ENCODE measurements around the gene DGKG. TPM values are rescaled to one million over a fixed set of nuclear protein-coding genes. Genes with fewer than 3 reads are reported as not detected.

Gene DGKG
- total and polyA plus RNA-seq, 12 donors, result 7.2 to 75.7 (median 41.4) TPM

DNA sequence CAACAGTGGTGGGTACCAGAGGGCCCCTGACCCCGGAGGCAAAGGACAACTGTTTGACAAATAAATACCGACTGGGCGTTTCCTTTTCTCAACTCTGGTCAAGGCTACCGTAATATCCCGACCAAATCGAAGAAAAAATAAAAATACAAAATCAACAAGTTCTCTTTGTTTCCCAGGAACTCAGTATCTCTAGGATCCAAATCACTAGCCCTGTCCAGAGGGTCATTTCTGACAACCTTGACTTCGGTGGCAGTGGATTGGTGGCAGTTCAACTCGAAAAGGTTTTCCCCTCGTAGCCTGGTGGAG is 456 bp upstream of the DGKG start:
- Histone ChIP-seq H3K9me3 (no peaks in the 10 kb centered on the region), H3K36me3 (no peaks in the 10 kb centered on the region), H3K27ac (peak overlapping the region in 5 of 10 donors; percentile 80 to 91 (median 85)), H3K4me1 (peaks cover 0 to 57% (median 27%) of the 10 kb centered on the region in 9 donors), H3K27me3 (peaks cover 0 to 43% (median 29%) of the 10 kb centered on the region in 7 donors), H3K4me3 (peak overlapping the region in 9 of 10 donors; percentile 59 to 77 (median 67))
- 35 to 40% methylated on average over 9 of the region's 9 CpGs for WGBS, 2 donors
- TF ChIP-seq, protein P1, sequence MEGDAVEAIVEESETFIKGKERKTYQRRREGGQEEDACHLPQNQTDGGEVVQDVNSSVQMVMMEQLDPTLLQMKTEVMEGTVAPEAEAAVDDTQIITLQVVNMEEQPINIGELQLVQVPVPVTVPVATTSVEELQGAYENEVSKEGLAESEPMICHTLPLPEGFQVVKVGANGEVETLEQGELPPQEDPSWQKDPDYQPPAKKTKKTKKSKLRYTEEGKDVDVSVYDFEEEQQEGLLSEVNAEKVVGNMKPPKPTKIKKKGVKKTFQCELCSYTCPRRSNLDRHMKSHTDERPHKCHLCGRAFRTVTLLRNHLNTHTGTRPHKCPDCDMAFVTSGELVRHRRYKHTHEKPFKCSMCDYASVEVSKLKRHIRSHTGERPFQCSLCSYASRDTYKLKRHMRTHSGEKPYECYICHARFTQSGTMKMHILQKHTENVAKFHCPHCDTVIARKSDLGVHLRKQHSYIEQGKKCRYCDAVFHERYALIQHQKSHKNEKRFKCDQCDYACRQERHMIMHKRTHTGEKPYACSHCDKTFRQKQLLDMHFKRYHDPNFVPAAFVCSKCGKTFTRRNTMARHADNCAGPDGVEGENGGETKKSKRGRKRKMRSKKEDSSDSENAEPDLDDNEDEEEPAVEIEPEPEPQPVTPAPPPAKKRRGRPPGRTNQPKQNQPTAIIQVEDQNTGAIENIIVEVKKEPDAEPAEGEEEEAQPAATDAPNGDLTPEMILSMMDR (IDR thresholded peaks at IDR 0.05), result no peak
- DNase-seq (no peak), ATAC-seq (no peak)
- intact Hi-C loops (cut with DNase I), result loop anchor here in 2 of 10 donors (5.0 to 10.0 kb wide), 3 partner anchors 50 to 72 kb away; no protein-coding TSS in a partner anchor

DNA sequence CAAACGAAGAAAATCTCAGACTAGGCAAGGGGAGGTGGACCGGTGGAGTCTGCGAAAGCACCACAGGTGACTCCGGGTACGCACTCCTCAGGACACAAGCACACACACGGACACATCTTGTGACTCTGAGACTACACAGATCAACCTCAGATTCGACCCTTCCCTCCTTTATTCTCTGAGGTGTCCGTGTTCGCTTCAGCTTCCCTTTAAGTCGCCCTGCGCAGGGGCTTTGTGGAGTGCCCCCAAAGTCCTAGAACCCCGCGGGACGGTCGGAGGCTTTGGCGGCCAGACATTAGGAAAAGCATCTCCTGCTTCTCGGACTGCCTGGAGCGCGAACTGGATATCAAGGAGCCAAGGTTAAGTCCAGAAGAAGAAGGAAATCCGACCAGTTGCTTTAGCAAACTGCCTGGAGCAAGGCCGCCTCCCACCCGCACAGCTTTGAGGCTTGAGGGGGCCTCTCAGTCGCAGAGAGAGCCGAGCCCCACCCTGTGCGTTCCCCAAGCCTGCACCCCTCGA is 730 bp downstream of the DGKG start:
- 0 to 1% methylated on average over 26 of the region's 26 CpGs for WGBS, 2 donors
- no peaks in the 10 kb centered on the region for H3K9me3 ChIP-seq
- intact Hi-C loops (cut with DNase I), result loop anchor here in 2 of 10 donors (5.0 to 10.0 kb wide), 3 partner anchors 49 to 73 kb away; no protein-coding TSS in a partner anchor
- TF ChIP-seq, protein P1 (IDR thresholded peaks at IDR 0.05), result no peak
- H3K4me3 ChIP-seq, result peak overlapping the region; percentile 55 to 77 (median 66)
- peaks cover 0 to 43% (median 29%) of the 10 kb centered on the region in 7 donors for H3K27me3 ChIP-seq
- peak overlapping the region; percentile 29 to 91 (median 79) for H3K27ac ChIP-seq
- H3K4me1 ChIP-seq, result peaks cover 0 to 57% (median 23%) of the 10 kb centered on the region in 9 donors
- DNase-seq (no peak), ATAC-seq (peak in 6 of 8 donors; percentile 3 to 40 (median 10))
- H3K36me3 ChIP-seq, result no peaks in the 10 kb centered on the region

DNA sequence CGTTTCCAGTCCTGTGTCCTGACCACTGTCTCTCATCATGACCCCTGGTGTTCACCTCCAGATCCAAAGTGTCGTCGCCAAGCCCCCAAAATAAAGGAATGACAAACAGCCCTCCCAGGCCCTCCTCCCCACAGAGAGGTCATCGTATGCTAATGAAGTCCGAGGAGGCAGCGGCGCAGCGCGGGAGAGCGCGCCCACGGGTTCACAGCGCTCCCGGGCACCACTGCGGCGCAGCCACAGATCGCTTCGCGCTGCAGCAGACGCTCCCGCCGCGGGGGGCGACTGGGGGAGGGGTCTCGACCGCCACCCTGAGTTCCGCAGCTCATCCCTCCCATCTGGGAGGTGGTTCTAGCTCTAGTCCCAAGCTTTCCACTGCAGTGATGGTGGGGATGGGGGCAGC is 1.3 kb downstream of the DGKG start:
- Histone ChIP-seq H3K27ac (peak overlapping the region; percentile 29 to 91 (median 79)), H3K36me3 (no peaks in the 10 kb centered on the region), H3K9me3 (no peaks in the 10 kb centered on the region), H3K4me3 (peak overlapping the region; percentile 55 to 77 (median 66)), H3K4me1 (peaks cover 0 to 56% (median 18%) of the 10 kb centered on the region in 9 donors), H3K27me3 (peaks cover 0 to 43% (median 29%) of the 10 kb centered on the region in 7 donors)
- DNase-seq, result peak; percentile 32 to 46
- ATAC-seq, result peak; percentile 43 to 78 (median 70)
- intact Hi-C loops (cut with DNase I), result loop anchor here in 2 of 10 donors (5.0 to 10.0 kb wide), 3 partner anchors 48 to 74 kb away; no protein-coding TSS in a partner anchor
- 2 to 4% methylated on average over 27 of the region's 27 CpGs for WGBS, 2 donors
- TF ChIP-seq, protein P1 (IDR thresholded peaks at IDR 0.05), result peak in 2 of 9 donors; percentile 8 to 12

DNA sequence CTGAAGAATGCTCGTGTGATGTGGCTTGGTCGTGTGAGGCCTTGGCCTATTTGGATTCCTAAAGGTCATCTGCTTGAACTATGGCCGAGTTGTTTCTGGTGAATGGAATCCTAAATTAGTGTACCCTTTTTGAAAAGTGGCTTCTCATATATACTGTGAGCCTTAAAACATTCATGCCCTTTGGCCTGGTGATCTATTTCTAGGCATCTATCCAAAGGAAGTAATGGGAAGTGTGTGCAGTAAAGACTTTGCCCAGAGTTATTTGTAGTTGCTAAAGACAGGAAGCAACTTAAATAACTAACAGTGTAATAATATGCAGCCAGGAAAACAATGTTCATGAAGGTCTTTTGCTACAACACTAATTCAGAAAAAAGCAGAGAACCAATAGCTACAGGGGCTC is 3.0 kb downstream of the DGKG start:
- WGBS, 2 donors, result 38 to 63% methylated on average over 3 of the region's 3 CpGs
- no peaks in the 10 kb centered on the region for H3K36me3 ChIP-seq
- H3K4me1 ChIP-seq, result peaks cover 0 to 47% (median 14%) of the 10 kb centered on the region in 9 donors
- no peak for ATAC-seq
- no peaks in the 10 kb centered on the region for H3K9me3 ChIP-seq
- TF ChIP-seq, protein P1 (IDR thresholded peaks at IDR 0.05), result no peak
- peak overlapping the region in 1 of 10 donors; percentile 75 for H3K4me3 ChIP-seq
- DNase-seq, result no peak
- H3K27ac ChIP-seq, result peak overlapping the region in 5 of 10 donors; percentile 8 to 85 (median 14)
- H3K27me3 ChIP-seq, result peaks cover 0 to 37% (median 29%) of the 10 kb centered on the region in 7 donors
- intact Hi-C loops (cut with DNase I), result loop anchor here in 1 of 10 donors (5.0 kb wide), 1 partner anchor 37 kb away; no protein-coding TSS in a partner anchor

Measured in heart right ventricle (tissue), 16 donors.